LNCaP clone FGC (cell line): Measurements from ENCODE around the gene IL17RA.

Source experiments
- DNase-seq: peaks from one replicate; pipeline ENCODE4 v3.0.0-alpha.2; 2011; ENCODE audit warnings: low read depth
- H3K4me3 ChIP-seq: 2 replicates; pipeline ENCODE4 v1.5.1; 2011; ENCODE audit warnings: mild to moderate bottlenecking, low read depth, low read length, control low read depth
- CTCF ChIP-seq: IDR thresholded peaks from 2 replicates; pipeline ENCODE4 v1.5.1; 2012; ENCODE audit warnings: mild to moderate bottlenecking; ENCODE audit not compliant: control insufficient read depth, insufficient read depth; ENCODE audit errors: extremely low read depth

Gene IL17RA

GRCh38 chr22:17135153-17135760, 50.5 kb downstream of the IL17RA start:
- H3K4me3 ChIP-seq = no peak overlapping the region
- no peak for TF ChIP-seq CTCF
- DNase-seq = no peak

- no peak overlapping the region for H3K4me3 ChIP-seq
- TF ChIP-seq CTCF = no peak
- DNase-seq = no peak
Measured at GRCh38 chr22:17137170-17137569, 52.4 kb downstream of the IL17RA start.

GRCh38 chr22:17137861-17138425, 53.1 kb downstream of the IL17RA start:
- no peak overlapping the region for H3K4me3 ChIP-seq
- no peak for DNase-seq
- TF ChIP-seq CTCF = no peak

- TF ChIP-seq CTCF = no peak
- no peak overlapping the region for H3K4me3 ChIP-seq
Measured at GRCh38 chr22:17138513-17138912, 53.7 kb downstream of the IL17RA start.

GRCh38 chr22:17140022-17140421, 55.2 kb downstream of the IL17RA start:
- TF ChIP-seq CTCF = no peak
- no peak overlapping the region for H3K4me3 ChIP-seq
- DNase-seq = no peak

More at GRCh38 chr22:17138513-17138912, 53.7 kb downstream of the IL17RA start:
- no peak for DNase-seq

GRCh38 chr22:17140826-17141766, 56.3 kb downstream of the IL17RA start:
- H3K4me3 ChIP-seq = no peak overlapping the region
- no peak for DNase-seq
- no peak for TF ChIP-seq CTCF
